Caco-2 (cell line): Measurements from ENCODE around the gene HIPK2. TPM values are rescaled to one million over a fixed set of nuclear protein-coding genes. Genes with fewer than 3 reads are reported as not detected.

Experiments
- BruUV-seq: library from RNA; stranded (reverse); fragments of 400-500 nt; replicated peaks from 2 replicates; lab custom pipeline; 2021; lab: Mats Ljungman, UMichigan
- CTCF ChIA-PET: fragments of 300-600 bp; sonication (Branson Sonifier 250); formaldehyde crosslinking; loops from one replicate; lab custom pipeline; 2022; ENCODE audit warnings: antibody characterized with exemption; lab: Charles Lee
- POLR2A ChIA-PET: fragments of 300-600 bp; sonication (Branson Sonifier 250); formaldehyde crosslinking; loops from one replicate; lab custom pipeline; 2022; ENCODE audit warnings: antibody characterized with exemption; lab: Charles Lee
- DNase-seq, 2 experiments: peaks; one replicate each; pipeline versions ENCODE4 v3.0.0 to v3.0.0-alpha.2; 2020 to 2022
- H3K27me3 ChIP-seq: replicated peaks from 2 replicates; pipeline ENCODE4 v1.6.0; 2011; ENCODE audit warnings: low read length; ENCODE audit not compliant: control insufficient read depth, insufficient read depth
- H3K36me3 ChIP-seq: 2 replicates; pipeline ENCODE4 v1.5.1; 2011; ENCODE audit warnings: low read length; ENCODE audit not compliant: control insufficient read depth, insufficient read depth
- H3K4me1 ChIP-seq: fragments of 250-450 bp; sonication (Bioruptor Pico); 2 replicates; pipeline ENCODE4 v1.5.1; 2020; ENCODE audit warnings: mild to moderate bottlenecking
- H3K4me3 ChIP-seq: 2 replicates; pipeline ENCODE4 v1.5.1; 2011; ENCODE audit warnings: low read depth, mild to moderate bottlenecking, control low read depth, low read length
- H3K9me3 ChIP-seq: fragments of 250-450 bp; sonication (Bioruptor Pico); 2 replicates; pipeline ENCODE4 v1.5.1; 2020; ENCODE audit warnings: mild to moderate bottlenecking, moderate library complexity
- H3K27ac Mint-ChIP-seq: one replicate; pipeline ENCODE4 v1.8.0; 2022; ENCODE audit warnings: mixed read lengths; ENCODE audit not compliant: unreplicated experiment
- H3K27me3 Mint-ChIP-seq: one replicate; pipeline ENCODE4 v1.8.0; 2022; ENCODE audit warnings: mixed read lengths; ENCODE audit not compliant: insufficient read depth, unreplicated experiment
- H3K36me3 Mint-ChIP-seq: one replicate; pipeline ENCODE4 v1.8.0; 2022; ENCODE audit warnings: mild to moderate bottlenecking, mixed read lengths; ENCODE audit not compliant: insufficient read depth, unreplicated experiment
- H3K4me1 Mint-ChIP-seq: one replicate; pipeline ENCODE4 v1.8.0; 2022; ENCODE audit warnings: low read depth, mixed read lengths; ENCODE audit not compliant: unreplicated experiment
- H3K4me3 Mint-ChIP-seq: one replicate; pipeline ENCODE4 v1.8.0; 2022; ENCODE audit warnings: mild to moderate bottlenecking, moderate library complexity, mixed read lengths; ENCODE audit not compliant: unreplicated experiment
- H3K9me3 Mint-ChIP-seq: one replicate; pipeline ENCODE4 v1.8.0; 2022; ENCODE audit warnings: mixed read lengths; ENCODE audit not compliant: unreplicated experiment
- intact Hi-C: fragments of 100-400 bp; cut with micrococcal nuclease; formaldehyde crosslinking; loops from one replicate; pipeline ENCODE4 v1.10.0; 2022; ENCODE audit not compliant: unreplicated experiment
- total RNA-seq: library from RNA; stranded (reverse); gene quantifications from 2 replicates; pipeline ENCODE4 v1.2.3, GENCODE V29; 2022
- TF ChIP-seq, protein P1 (sequence below), 2 experiments: fragments of 200-600 bp in 1 of 2; IDR thresholded peaks; 1 replicate in 1 of 2; 2 replicates in 1 of 2; pipeline versions ENCODE4 v1.5.1 to v1.8.0; 2011 to 2022; ENCODE audit warnings: antibody characterized with exemption in 1 of 2, control low read depth in 1 of 2, inconsistent platforms in 1 of 2, low read depth in 1 of 2, low read length in 1 of 2, mild to moderate bottlenecking in 1 of 2, moderate library complexity in 1 of 2; ENCODE audit not compliant: insufficient read depth in 1 of 2, severe bottlenecking in 1 of 2, unreplicated experiment in 1 of 2

The HIPK2 gene
- total RNA-seq, 1 experiment from 2014 or later, result 42.8 TPM

DNA sequence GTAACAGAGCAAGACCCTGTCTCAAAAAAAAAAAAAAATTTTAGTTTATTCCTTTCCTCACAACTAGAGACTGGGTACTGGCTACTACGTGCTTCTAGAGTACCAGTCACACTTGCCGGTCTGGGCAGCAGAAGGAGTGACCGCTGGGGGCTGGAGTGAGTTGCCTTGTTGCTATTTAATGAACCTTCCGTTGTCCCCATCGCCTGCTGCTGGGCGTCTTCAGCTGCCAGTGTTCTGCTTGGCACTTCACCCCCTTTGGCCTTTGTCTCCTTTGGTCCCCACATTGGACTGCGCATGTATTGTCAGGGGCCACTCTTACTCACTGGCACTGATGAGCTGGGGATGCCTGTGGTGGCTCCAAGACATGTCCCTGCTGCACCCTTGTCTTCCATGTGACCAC is 143.7 kb downstream of the HIPK2 start:
- ChIA-PET CTCF (no interaction called here), POLR2A (no interaction called here)
- TF ChIP-seq, protein P1, sequence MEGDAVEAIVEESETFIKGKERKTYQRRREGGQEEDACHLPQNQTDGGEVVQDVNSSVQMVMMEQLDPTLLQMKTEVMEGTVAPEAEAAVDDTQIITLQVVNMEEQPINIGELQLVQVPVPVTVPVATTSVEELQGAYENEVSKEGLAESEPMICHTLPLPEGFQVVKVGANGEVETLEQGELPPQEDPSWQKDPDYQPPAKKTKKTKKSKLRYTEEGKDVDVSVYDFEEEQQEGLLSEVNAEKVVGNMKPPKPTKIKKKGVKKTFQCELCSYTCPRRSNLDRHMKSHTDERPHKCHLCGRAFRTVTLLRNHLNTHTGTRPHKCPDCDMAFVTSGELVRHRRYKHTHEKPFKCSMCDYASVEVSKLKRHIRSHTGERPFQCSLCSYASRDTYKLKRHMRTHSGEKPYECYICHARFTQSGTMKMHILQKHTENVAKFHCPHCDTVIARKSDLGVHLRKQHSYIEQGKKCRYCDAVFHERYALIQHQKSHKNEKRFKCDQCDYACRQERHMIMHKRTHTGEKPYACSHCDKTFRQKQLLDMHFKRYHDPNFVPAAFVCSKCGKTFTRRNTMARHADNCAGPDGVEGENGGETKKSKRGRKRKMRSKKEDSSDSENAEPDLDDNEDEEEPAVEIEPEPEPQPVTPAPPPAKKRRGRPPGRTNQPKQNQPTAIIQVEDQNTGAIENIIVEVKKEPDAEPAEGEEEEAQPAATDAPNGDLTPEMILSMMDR (IDR thresholded peaks at IDR 0.05; ENCODE audit: insufficient read depth in 1 of 2, low read depth in 1 of 2, low read length in 1 of 2, severe bottlenecking in 1 of 2, unreplicated experiment in 1 of 2), result no peak
- Histone ChIP-seq H3K27me3 (no peaks in the 10 kb centered on the region), H3K4me1 (no peaks in the 10 kb centered on the region), H3K36me3 (no peaks in the 10 kb centered on the region; the same call in none of the 2 replicates), H3K4me3 (no peak overlapping the region), H3K9me3 (no peaks in the 10 kb centered on the region)
- no peak for DNase-seq
- intact Hi-C loops, result no loop called here
- Mint-ChIP-seq H3K36me3 (peaks cover 4% of the 10 kb centered on the region), H3K4me1 (no peaks in the 10 kb centered on the region), H3K4me3 (no peak overlapping the region), H3K27ac (no peak overlapping the region), H3K27me3 (no peaks in the 10 kb centered on the region), H3K9me3 (no peaks in the 10 kb centered on the region)
- no TSS peak for BruUV-seq

DNA sequence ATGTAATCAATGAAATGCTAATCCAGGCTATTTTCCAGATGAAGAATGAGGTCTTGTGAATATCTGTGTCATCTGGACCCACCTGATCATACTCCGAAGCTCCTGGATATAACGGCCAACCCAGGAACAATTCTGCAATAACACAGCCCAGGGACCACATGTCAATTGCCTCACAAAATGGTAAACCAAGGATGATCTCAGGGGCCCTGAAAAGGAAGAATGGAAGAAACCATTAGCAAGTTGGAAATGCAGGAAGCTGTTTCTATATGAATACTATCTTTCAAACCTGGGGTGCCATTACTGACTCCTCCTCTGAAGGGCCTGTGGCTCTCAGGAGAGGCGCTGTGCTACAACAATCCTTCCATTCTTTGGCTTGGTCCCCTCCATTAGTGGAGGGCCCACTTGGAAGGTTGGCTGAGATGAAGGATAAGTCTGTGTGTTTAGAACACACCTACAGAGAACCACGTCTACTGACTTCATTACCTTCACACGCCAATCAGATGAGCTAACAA is 146.2 kb downstream of the HIPK2 start:
- POLR2A ChIA-PET, result interaction anchor here (0.5 kb wide), 1 partner anchor 59 kb away, joined by 3 read pairs; no protein-coding TSS in a partner anchor
- Histone ChIP-seq H3K27me3 (no peaks in the 10 kb centered on the region), H3K36me3 (peaks cover 1% of the 10 kb centered on the region), H3K4me3 (no peak overlapping the region), H3K4me1 (no peaks in the 10 kb centered on the region), H3K9me3 (no peaks in the 10 kb centered on the region)
- intact Hi-C loops, result no loop called here
- Mint-ChIP-seq H3K4me3 (no peak overlapping the region), H3K27me3 (no peaks in the 10 kb centered on the region), H3K9me3 (no peaks in the 10 kb centered on the region), H3K27ac (no peak overlapping the region), H3K36me3 (no peaks in the 10 kb centered on the region), H3K4me1 (no peaks in the 10 kb centered on the region)
- no TSS peak for BruUV-seq
- TF ChIP-seq, protein P1 (IDR thresholded peaks at IDR 0.05; ENCODE audit: insufficient read depth in 1 of 2, low read depth in 1 of 2, low read length in 1 of 2, severe bottlenecking in 1 of 2, unreplicated experiment in 1 of 2), result no peak
- DNase-seq, result no peak
- CTCF ChIA-PET, result interaction anchor here (0.9 kb wide), 1 partner anchor 10 kb away, joined by 6 read pairs; no protein-coding TSS in a partner anchor

DNA sequence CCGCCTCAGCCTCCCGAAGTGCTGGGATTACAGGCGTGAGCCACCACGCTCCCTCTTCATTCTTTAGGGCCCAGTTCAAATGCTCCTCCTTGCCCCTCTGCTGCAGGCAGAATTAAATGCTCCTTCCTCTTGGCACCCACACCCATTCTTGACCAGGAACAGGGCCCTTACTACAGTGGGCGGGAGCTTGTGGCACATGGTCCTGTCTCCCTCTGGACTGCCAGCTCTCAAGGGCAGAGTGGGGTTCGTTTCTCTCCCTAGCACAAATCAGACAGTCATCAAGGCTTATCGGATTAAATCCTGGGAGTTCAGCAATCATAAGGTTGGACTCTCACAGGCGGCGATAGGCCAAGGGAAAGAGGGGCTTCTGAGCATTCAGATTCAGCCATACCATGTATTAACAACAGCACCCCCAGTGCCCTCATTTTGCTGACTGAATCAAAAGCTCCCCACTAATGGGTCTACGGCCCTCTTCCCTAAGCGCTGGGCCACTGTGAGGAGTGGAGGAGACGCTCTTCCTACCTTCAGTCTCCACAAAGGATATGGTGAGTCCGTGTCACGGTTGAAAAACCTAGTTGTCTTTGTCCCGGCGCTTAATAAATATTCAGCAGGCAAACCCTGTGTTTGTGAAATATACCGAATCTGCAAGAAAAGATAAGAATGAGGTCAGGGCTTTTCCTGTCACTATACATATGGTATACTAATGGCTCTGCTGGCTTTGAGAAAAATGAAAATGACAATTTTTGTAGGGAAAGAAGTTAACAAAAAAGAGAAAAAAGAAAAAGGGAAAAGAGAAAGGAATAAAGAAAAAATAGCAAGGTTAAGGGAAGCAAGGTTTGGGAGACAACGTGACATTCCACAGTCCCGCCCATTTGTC is 146.9 kb downstream of the HIPK2 start:
- H3K4me3 Mint-ChIP-seq, result no peak overlapping the region

More for the DNA sequence above, 146.9 kb downstream of the HIPK2 start:
- Histone ChIP-seq H3K27me3 (no peaks in the 10 kb centered on the region), H3K4me3 (no peak overlapping the region), H3K36me3 (peaks cover 1% of the 10 kb centered on the region), H3K9me3 (no peaks in the 10 kb centered on the region), H3K4me1 (no peaks in the 10 kb centered on the region)
- DNase-seq, result no peak
- no peaks in the 10 kb centered on the region for H3K4me1 Mint-ChIP-seq
- no peaks in the 10 kb centered on the region for H3K36me3 Mint-ChIP-seq
- H3K9me3 Mint-ChIP-seq, result no peaks in the 10 kb centered on the region
- TF ChIP-seq, protein P1 (IDR thresholded peaks at IDR 0.05; ENCODE audit: insufficient read depth in 1 of 2, low read depth in 1 of 2, low read length in 1 of 2, severe bottlenecking in 1 of 2, unreplicated experiment in 1 of 2), result no peak
- ChIA-PET POLR2A (no interaction called here), CTCF (interaction anchor here (0.9 kb wide), 1 partner anchor 9 kb away, joined by 6 read pairs; no protein-coding TSS in a partner anchor)
- H3K27ac Mint-ChIP-seq, result no peak overlapping the region
- no peaks in the 10 kb centered on the region for H3K27me3 Mint-ChIP-seq
- no TSS peak for BruUV-seq
- intact Hi-C loops, result no loop called here
